ENCODE data around the gene SPATA17. TPM values are rescaled to one million over a fixed set of nuclear protein-coding genes. Genes with fewer than 3 reads are reported as not detected.

Gene SPATA17
- total and polyA plus RNA-seq, 2 of the 13 experiments (the other 11 are each of a cell fraction or from before 2014, with no cell fraction given) = 0.48 to 1.7 TPM

- TF ChIP-seq KDM6A (CRISPR knock-in tag; IDR thresholded peaks at IDR 0.05; ENCODE audit: low read depth) (no peak), HMG20A (CRISPR knock-in tag; IDR thresholded peaks at IDR 0.05; ENCODE audit: borderline replicate concordance) (no peak), RFX5 (IDR thresholded peaks at IDR 0.05; ENCODE audit: low read depth, low read length) (no peak), ZNF674 (CRISPR knock-in tag; IDR thresholded peaks at IDR 0.05; ENCODE audit: low read depth) (no peak), THAP11 (CRISPR knock-in tag; IDR thresholded peaks at IDR 0.05) (no peak), CHCHD3 (CRISPR knock-in tag; IDR thresholded peaks at IDR 0.05) (no peak), CREM (IDR thresholded peaks at IDR 0.05) (no peak), CREM (CRISPR knock-in tag; IDR thresholded peaks at IDR 0.05) (no peak), ZNF629 (CRISPR knock-in tag; conservative IDR thresholded peaks at IDR 0.05) (no peak), TGIF2 (CRISPR knock-in tag; IDR thresholded peaks at IDR 0.05) (no peak), THAP8 (CRISPR knock-in tag; IDR thresholded peaks at IDR 0.05; ENCODE audit: borderline replicate concordance) (no peak), TOE1 (CRISPR knock-in tag; IDR thresholded peaks at IDR 0.05) (no peak), ZNF530 (CRISPR knock-in tag; IDR thresholded peaks at IDR 0.05; ENCODE audit: low read depth) (no peak), PCBP1 (IDR thresholded peaks at IDR 0.05; ENCODE audit: borderline replicate concordance, low read depth, low read length) (no peak), YEATS4 (CRISPR knock-in tag; IDR thresholded peaks at IDR 0.05; ENCODE audit: borderline replicate concordance) (no peak), KAT7 (CRISPR knock-in tag; IDR thresholded peaks at IDR 0.05; ENCODE audit: borderline replicate concordance) (no peak), UBTF (CRISPR knock-in tag; IDR thresholded peaks at IDR 0.05) (no peak), HCFC1 (IDR thresholded peaks at IDR 0.05; ENCODE audit: low read depth, low read length) (no peak), ZNF720 (CRISPR knock-in tag; IDR thresholded peaks at IDR 0.05) (no peak), MLLT10 (CRISPR knock-in tag; IDR thresholded peaks at IDR 0.05) (no peak), ATF7 (IDR thresholded peaks at IDR 0.05) (no peak), ATF7 (CRISPR knock-in tag; IDR thresholded peaks at IDR 0.05) (no peak)
- Histone ChIP-seq H3K27ac (ENCODE audit: extremely low read length, insufficient read depth, low read length) (no peak overlapping the region), H3K36me3 (replicated peaks in 1 of 2; ENCODE audit: control insufficient read depth in 1 of 2, insufficient read depth in 2 of 2, low read length in 2 of 2) (no peaks in the 10 kb centered on the region), H3K4me3 (replicated peaks in 1 of 3; ENCODE audit: insufficient read depth in 1 of 3, low read depth in 2 of 3, low read length in 3 of 3) (no peak overlapping the region), H3K9me3 (ENCODE audit: low read length) (no peaks in the 10 kb centered on the region), H4K20me1 (ENCODE audit: insufficient read depth, low read length) (no peaks in the 10 kb centered on the region), H3K4me1 (ENCODE audit: insufficient read depth, low read length) (no peaks in the 10 kb centered on the region), H3K79me2 (ENCODE audit: insufficient read depth, low read length) (no peaks in the 10 kb centered on the region), H3K4me2 (ENCODE audit: low read depth, low read length) (no peak overlapping the region), H2AFZ (ENCODE audit: low read length) (no peak overlapping the region), H3K9ac (ENCODE audit: insufficient read depth, low read depth, low read length) (no peak overlapping the region), H3K27me3 (ENCODE audit: control insufficient read depth in 1 of 2, insufficient read depth in 2 of 2, low read length in 2 of 2) (no peaks in the 10 kb centered on the region)
- ChIA-PET CTCF (ENCODE audit: low intra/inter-chr PET ratio, low total read pairs) (no interaction called here), POLR2A (no interaction called here)
- 3% methylated on average over 3 of the region's 3 CpGs for WGBS (ENCODE audit: low lambda C conversion rate)
- no peak for ATAC-seq
- in situ Hi-C loops (cut with HindIII; ENCODE audit: extremely low pct_ligation_motif_present, low pct_unique_long_range_greater_than_20kb) (no loop called here), intact Hi-C loops (cut with micrococcal nuclease; ENCODE audit: unreplicated experiment) (no loop called here)
- no peak for DNase-seq (ENCODE audit: low spot score)
- no peak for FAIRE-seq
- no TSS peak for BruUV-seq (replicated peaks)
Measured at GRCh38 chr1:217910203-217910602, 279.1 kb downstream of the SPATA17 start.

All from HepG2 (cell line).